GM06990 (cell line): ENCODE data around the gene TBC1D9.
"Not testable (repeated sequence)": the region's sequence is repeated elsewhere in the genome, so short reads cannot be mapped to it uniquely, and the experiment has no call there.

Source experiments
- DNase-seq: peaks from one replicate; pipeline ENCODE4 v3.0.0-alpha.2; 2011; ENCODE audit not compliant: insufficient read length; ENCODE audit errors: extremely low read depth
- H3K27me3 ChIP-seq: replicated peaks from 2 replicates; pipeline ENCODE4 v1.6.0; 2011; ENCODE audit warnings: low read length; ENCODE audit not compliant: control insufficient read depth, insufficient read depth
- H3K36me3 ChIP-seq: 2 replicates; pipeline ENCODE4 v1.5.1; 2011; ENCODE audit warnings: low read length; ENCODE audit not compliant: control insufficient read depth, insufficient read depth
- H3K4me3 ChIP-seq: replicated peaks from 2 replicates; pipeline ENCODE4 v1.5.1; 2011; ENCODE audit warnings: low read depth, mild to moderate bottlenecking, control low read depth, low read length
- TF ChIP-seq, protein P1 (sequence below): IDR thresholded peaks from 2 replicates; pipeline ENCODE4 v1.5.1; 2011; ENCODE audit warnings: low read length, control low read depth, mild to moderate bottlenecking, inconsistent platforms; ENCODE audit not compliant: insufficient read depth, poor library complexity, severe bottlenecking

TBC1D9 gene

DNA sequence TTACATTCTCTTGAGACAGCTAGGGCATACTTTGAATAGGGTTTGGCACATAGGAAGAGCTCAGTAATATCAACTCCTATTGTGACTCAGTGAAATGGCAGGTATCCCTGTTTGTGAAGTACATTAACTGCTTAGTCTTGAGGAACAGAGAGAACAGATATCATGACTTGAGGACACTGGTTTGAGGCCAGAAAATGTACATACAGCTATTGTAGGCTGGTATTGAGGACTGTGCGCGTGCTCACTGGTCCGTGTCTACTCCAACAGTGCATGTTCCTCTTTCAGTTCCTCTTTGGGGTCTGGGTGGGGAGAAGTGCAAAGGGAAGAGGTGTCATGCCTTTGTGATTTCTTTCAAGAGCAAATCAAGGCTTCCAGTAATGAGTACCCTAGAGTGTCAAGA lies 34.6 kb upstream of the TBC1D9 start:
- Histone ChIP-seq H3K4me3 (no peak overlapping the region), H3K36me3 (no peaks in the 10 kb centered on the region), H3K27me3 (no peaks in the 10 kb centered on the region)
- DNase-seq: peak; percentile 83
- TF ChIP-seq, protein P1, sequence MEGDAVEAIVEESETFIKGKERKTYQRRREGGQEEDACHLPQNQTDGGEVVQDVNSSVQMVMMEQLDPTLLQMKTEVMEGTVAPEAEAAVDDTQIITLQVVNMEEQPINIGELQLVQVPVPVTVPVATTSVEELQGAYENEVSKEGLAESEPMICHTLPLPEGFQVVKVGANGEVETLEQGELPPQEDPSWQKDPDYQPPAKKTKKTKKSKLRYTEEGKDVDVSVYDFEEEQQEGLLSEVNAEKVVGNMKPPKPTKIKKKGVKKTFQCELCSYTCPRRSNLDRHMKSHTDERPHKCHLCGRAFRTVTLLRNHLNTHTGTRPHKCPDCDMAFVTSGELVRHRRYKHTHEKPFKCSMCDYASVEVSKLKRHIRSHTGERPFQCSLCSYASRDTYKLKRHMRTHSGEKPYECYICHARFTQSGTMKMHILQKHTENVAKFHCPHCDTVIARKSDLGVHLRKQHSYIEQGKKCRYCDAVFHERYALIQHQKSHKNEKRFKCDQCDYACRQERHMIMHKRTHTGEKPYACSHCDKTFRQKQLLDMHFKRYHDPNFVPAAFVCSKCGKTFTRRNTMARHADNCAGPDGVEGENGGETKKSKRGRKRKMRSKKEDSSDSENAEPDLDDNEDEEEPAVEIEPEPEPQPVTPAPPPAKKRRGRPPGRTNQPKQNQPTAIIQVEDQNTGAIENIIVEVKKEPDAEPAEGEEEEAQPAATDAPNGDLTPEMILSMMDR: no peak

DNA sequence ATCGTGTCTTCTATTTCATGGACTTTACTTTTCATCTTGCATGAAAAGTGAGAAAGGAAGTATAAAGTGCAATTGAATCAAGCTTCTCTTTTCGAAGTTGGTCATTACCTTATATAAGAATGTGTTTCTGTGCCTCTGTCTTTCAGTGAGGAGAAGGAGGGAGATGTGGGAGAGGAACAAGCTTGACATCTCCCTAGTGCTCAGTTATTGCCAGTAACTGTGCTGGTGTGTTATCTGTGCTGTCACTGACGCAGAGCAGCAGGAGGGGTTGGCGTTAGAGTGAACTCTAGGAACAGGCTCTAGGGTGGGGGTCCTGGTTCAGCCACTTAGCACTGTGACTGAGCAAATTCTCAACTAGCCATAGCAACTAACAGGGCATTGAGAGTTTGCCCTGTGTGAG lies 34.0 kb upstream of the TBC1D9 start:
- Histone ChIP-seq H3K27me3 (no peaks in the 10 kb centered on the region), H3K36me3 (no peaks in the 10 kb centered on the region), H3K4me3 (no peak overlapping the region)
- DNase-seq: no peak
- TF ChIP-seq, protein P1: no peak

DNA sequence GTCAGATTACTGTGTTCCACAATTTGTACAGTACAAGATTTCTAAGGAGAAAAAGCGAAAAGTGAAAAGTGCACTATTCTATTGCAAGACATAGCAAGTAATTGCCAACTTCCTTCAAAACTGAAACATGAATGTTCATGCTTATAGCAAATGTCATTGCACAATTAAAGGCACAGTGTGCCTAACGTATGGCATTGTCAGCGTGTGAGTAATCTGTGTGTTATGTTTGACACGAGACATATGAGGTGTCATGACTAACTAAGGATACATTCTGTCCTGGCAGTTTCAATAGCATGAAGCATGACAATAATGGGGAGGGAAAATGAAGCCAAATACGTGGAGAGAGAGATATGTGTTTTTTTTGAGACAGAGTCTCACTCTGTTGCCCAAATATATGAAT lies 33.6 kb upstream of the TBC1D9 start:
- no peaks in the 10 kb centered on the region for H3K36me3 ChIP-seq
- no peak overlapping the region; the same call in 1 of the 2 replicates for H3K4me3 ChIP-seq
- DNase-seq: peak; percentile 49
- TF ChIP-seq, protein P1: no peak
- H3K27me3 ChIP-seq: no peaks in the 10 kb centered on the region

DNA sequence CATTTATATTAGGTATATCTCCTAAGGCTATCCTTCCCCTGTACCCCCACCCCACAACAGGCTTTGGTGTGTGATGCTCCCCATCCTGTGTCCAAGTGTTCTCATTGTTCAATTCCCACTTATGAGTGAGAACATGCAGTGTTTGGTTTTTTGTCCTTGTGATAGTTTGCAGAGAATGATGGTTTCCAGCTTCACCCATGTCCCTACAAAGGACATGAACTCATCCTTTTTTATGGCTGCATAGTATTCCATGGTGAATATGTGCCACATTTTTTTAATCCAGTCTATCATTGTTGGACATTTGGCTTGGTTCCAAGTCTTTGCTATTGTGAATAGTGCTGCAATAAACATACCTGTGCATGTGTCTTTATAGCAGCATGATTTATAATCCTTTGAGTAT lies 26.6 kb upstream of the TBC1D9 start:
- H3K36me3 ChIP-seq, DNase-seq, H3K4me3 ChIP-seq, H3K27me3 ChIP-seq: not testable (repeated sequence)

DNA sequence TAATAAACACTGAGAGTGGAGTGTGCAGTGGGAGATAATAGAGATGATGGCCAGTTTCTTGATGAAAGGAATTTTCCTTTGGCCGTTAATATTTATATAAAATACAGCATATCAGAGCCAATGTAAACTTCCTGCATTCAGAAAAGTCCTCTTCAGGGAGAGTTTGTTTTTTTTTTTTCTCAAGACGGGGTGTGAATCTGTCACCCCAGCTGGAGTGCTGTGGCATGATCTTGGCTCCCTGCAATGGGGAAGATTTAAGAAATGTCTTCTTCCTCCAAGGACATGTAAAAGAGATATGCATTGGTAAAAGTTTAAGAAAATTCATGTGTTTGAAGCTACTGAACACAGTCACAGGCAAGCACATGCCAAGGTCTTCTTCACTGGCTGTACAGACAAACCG lies 25.4 kb upstream of the TBC1D9 start:
- Histone ChIP-seq H3K4me3 (no peak overlapping the region), H3K27me3 (no peaks in the 10 kb centered on the region), H3K36me3 (no peaks in the 10 kb centered on the region)
- DNase-seq: no peak
- TF ChIP-seq, protein P1: no peak

DNA sequence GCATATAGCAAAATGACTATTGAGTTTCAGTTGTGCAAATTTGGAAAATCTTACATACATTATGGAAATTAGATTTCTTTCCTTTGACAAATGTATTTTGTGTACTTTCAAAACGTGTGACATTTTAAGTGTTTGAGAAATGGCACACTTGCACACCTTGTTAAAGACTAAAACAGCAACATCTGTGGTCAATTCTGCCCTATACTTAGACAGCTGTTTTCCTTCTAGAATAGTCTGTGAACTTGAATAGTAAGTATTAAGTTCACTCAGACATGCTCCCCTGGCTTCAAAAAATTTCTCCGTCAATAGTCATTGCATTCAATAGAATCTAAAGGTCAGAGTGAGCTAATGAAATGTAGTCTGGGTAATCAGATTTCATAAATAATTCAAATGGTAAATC lies 21.7 kb upstream of the TBC1D9 start:
- no peak overlapping the region for H3K4me3 ChIP-seq

More for the DNA sequence above, 21.7 kb upstream of the TBC1D9 start:
- Histone ChIP-seq H3K27me3 (no peaks in the 10 kb centered on the region), H3K36me3 (no peaks in the 10 kb centered on the region)
- TF ChIP-seq, protein P1: no peak
- peak; percentile 32 for DNase-seq
